K562 (cell line): ENCODE results near the gene SYT1.

Experiments used
- ARNT ChIP-seq, 2 experiments: fragments of 450-650 bp; IDR thresholded peaks; 2 replicates each; pipeline ENCODE4 v1.6.1; 2016; ENCODE audit warnings: mild to moderate bottlenecking in 1 of 2
- CBX5 ChIP-seq: IDR thresholded peaks from 2 replicates; pipeline ENCODE4 v1.6.1; 2014; ENCODE audit warnings: low read depth, borderline replicate concordance
- ZNF384 ChIP-seq: IDR thresholded peaks from 2 replicates; pipeline ENCODE4 v1.6.1; 2012; ENCODE audit warnings: low read depth, low read length, improper control_type of control experiment
- TF ChIP-seq, protein P1 (sequence below): fragments of 450-650 bp; formaldehyde crosslinking; IDR thresholded peaks from 2 replicates; pipeline ENCODE4 v1.4.0; 2020; ENCODE audit warnings: mild to moderate bottlenecking, mixed read lengths
- TF ChIP-seq, protein P2 (sequence below): fragments of 450-650 bp; formaldehyde crosslinking; IDR thresholded peaks from 2 replicates; pipeline ENCODE4 v1.4.0; 2022; ENCODE audit warnings: mild to moderate bottlenecking, moderate library complexity

DNA sequence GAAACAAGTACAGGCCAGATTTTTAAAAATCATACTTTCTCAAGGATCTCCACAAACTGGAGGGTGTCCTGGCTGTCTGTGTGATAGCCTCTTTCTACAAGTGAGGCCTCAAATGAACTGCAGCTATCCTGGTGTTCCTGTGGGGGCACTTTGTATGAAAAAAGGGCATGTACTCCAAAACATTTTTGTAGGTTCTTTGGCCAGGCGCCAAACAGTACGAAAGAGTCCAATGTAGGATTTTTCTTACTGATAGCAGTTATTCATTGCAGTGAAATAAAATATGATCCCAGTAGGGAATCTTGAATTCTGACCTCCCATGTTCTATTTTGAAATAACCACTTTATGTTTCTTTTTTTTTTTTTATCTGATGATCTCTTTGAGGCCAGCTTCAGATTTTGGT is 444.5 kb downstream of the SYT1 start:
- no peak for TF ChIP-seq ZNF384
- TF ChIP-seq CBX5 = no peak
- TF ChIP-seq, protein P1, sequence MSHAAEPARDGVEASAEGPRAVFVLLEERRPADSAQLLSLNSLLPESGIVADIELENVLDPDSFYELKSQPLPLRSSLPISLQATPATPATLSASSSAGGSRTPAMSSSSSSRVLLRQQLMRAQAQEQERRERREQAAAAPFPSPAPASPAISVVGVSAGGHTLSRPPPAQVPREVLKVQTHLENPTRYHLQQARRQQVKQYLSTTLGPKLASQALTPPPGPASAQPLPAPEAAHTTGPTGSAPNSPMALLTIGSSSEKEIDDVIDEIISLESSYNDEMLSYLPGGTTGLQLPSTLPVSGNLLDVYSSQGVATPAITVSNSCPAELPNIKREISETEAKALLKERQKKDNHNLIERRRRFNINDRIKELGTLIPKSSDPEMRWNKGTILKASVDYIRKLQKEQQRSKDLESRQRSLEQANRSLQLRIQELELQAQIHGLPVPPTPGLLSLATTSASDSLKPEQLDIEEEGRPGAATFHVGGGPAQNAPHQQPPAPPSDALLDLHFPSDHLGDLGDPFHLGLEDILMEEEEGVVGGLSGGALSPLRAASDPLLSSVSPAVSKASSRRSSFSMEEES (CRISPR knock-in tag) = no peak
- TF ChIP-seq ARNT (IDR thresholded peaks at IDR 0.05) = no peak
- TF ChIP-seq, protein P2, sequence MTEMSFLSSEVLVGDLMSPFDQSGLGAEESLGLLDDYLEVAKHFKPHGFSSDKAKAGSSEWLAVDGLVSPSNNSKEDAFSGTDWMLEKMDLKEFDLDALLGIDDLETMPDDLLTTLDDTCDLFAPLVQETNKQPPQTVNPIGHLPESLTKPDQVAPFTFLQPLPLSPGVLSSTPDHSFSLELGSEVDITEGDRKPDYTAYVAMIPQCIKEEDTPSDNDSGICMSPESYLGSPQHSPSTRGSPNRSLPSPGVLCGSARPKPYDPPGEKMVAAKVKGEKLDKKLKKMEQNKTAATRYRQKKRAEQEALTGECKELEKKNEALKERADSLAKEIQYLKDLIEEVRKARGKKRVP = no peak
